Suprapubic skin (tissue), 4 donors: Measurements from ENCODE around the gene DDRGK1.

Experiments
- EP300 ChIP-seq: sonication (generic); formaldehyde crosslinking; IDR thresholded peaks from one replicate; pipeline ENCODE4 v1.6.1; 2017; ENCODE audit warnings: antibody characterized with exemption
- POLR2A ChIP-seq, 2 donors: fragments of 450-650 bp; IDR thresholded peaks; one replicate each; pipeline ENCODE4 v1.6.1; 2017; ENCODE audit warnings: antibody characterized with exemption in 2 of 2, mild to moderate bottlenecking in 2 of 2, moderate library complexity in 2 of 2
- POLR2AphosphoS5 ChIP-seq, 3 donors: sonication (generic); formaldehyde crosslinking; IDR thresholded peaks; one replicate each; pipeline ENCODE4 v1.6.1; 2017; ENCODE audit warnings: antibody characterized with exemption in 3 of 3
- TF ChIP-seq, protein P1 (sequence below), 2 donors: fragments of 200-600 bp in 1 of 2; fragments of 450-650 bp in 1 of 2; sonication (generic) in 1 of 2; IDR thresholded peaks; one replicate each; pipeline ENCODE4 v1.5.1; 2016 to 2019; ENCODE audit warnings: antibody characterized with exemption in 2 of 2, mild to moderate bottlenecking in 1 of 2, moderate library complexity in 1 of 2

DNA sequence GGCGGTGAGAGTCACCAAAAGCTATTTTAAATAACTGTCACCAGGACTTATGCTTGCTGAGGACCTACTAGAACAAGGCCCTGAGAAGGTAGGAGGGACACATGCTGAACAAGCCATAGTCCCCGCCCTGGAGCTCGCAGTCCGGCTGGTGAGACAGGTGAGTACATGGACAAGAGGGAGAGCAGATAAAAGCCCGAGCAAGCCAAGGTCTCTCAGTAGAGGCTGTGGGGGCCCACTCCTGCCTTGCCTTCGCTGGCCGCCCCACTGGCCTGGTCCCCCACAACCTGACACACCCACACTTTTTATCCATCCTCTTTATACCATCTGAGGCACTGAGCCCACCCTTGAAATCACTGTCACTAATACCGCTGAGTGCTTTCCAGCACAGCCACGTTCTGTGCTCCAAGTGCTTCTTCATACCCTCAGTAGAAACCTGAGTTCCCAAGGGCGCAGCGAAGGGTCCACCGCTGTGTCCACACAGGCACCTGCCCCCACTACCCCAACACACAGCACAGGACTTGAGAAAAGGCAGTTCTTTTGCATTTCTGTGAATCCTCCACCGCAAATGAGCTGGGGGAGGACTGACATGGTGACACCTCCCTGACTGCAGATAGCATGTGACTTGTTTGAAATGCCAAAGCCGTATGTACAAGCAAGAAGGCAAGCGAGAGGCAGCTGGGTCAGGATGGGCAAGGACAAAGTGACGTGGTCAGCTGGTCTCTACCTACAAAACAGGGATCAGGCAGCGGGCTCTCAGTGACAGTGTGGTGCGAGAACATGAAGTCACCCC, 12.1 kb downstream of the DDRGK1 start:
- TF ChIP-seq, protein P1, sequence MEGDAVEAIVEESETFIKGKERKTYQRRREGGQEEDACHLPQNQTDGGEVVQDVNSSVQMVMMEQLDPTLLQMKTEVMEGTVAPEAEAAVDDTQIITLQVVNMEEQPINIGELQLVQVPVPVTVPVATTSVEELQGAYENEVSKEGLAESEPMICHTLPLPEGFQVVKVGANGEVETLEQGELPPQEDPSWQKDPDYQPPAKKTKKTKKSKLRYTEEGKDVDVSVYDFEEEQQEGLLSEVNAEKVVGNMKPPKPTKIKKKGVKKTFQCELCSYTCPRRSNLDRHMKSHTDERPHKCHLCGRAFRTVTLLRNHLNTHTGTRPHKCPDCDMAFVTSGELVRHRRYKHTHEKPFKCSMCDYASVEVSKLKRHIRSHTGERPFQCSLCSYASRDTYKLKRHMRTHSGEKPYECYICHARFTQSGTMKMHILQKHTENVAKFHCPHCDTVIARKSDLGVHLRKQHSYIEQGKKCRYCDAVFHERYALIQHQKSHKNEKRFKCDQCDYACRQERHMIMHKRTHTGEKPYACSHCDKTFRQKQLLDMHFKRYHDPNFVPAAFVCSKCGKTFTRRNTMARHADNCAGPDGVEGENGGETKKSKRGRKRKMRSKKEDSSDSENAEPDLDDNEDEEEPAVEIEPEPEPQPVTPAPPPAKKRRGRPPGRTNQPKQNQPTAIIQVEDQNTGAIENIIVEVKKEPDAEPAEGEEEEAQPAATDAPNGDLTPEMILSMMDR (IDR thresholded peaks at IDR 0.05), result no peak
- TF ChIP-seq POLR2AphosphoS5 (IDR thresholded peaks at IDR 0.05) (no peak), EP300 (no peak), POLR2A (IDR thresholded peaks at IDR 0.05) (no peak)
